GM21390 (cell line): ENCODE results near the gene OTOS.

Source experiments
- ATAC-seq: cut with Tn5 transposase; IDR thresholded peaks from one replicate; pipeline ENCODE4 v1.9.1; 2021; ENCODE audit not compliant: unreplicated experiment

The OTOS gene

GRCh38 chr2:240137596-240138253 lies 2.7 kb downstream of the OTOS start:
- ATAC-seq = no peak

- peak; percentile 14 for ATAC-seq
Measured at GRCh38 chr2:240136671-240137292, 3.7 kb downstream of the OTOS start.

GRCh38 chr2:240136013-240136670 lies 4.3 kb downstream of the OTOS start, which contains the start of gene COPS9:
TSS of gene COPS9 (minus strand) at chr2:240136305. CDS start at chr2:240136284, 21 bp downstream.
- peak; percentile 95 for ATAC-seq

- peak; percentile 23 for ATAC-seq
Measured at GRCh38 chr2:240135706-240136012, 4.8 kb downstream of the OTOS start.

- ATAC-seq = no peak
Measured at GRCh38 chr2:240134956-240135520, 5.4 kb downstream of the OTOS start.

DNA sequence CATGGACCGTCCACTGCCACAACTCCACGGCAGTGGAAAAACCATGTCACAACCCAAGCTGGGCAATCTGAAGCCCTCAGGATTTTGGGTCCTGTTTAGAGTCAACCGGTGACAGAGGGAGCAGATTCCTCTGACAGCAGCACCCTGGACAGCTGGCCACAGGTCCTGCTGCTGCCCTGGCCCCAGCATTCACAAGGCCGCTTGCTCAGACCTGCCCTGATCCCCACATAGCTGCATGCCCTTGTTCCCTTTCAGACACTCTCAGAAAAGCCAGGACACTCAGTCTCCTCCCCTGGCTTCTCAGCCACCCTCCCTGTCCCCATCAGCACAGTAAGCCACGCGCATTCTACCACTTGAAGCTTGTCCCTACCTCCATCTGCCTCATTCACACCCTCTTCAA lies 6.0 kb downstream of the OTOS start:
- no peak for ATAC-seq

DNA sequence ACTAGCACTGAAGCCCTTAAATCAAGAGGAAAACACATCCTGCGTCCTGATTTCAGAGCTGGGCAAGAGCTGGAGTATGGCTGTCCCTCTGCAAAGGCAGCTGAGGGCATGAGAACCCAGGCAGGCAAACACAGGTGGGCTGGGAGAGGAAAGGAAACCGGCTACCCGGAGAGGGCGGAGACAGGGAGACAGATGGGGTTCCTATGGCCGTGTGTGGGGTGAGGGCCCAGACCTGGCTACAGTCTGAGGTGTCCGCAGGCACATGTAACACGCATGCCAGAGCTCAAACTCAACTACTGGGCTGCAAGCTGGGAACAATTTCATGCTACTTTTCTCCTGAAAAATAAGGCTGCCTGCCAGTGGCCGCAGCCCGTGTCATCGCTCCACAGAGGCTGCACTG lies 7.1 kb downstream of the OTOS start:
- no peak for ATAC-seq

DNA sequence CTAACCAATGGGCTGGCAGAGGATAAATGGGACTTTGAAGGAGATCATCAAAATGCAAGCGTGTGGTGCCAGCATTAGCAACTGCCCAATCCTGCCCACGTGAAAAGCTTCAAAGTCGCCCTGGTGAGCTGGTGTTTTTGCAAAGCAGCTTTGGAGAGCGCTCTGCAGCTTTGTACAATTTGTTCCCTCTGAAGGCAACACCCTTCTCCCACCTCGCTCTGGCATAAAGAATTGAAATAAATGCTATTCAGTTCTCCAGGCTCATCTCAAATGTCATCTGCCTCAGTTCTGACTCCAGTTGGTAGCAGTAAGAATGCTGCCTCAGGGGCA lies 7.8 kb downstream of the OTOS start:
- no peak for ATAC-seq

DNA sequence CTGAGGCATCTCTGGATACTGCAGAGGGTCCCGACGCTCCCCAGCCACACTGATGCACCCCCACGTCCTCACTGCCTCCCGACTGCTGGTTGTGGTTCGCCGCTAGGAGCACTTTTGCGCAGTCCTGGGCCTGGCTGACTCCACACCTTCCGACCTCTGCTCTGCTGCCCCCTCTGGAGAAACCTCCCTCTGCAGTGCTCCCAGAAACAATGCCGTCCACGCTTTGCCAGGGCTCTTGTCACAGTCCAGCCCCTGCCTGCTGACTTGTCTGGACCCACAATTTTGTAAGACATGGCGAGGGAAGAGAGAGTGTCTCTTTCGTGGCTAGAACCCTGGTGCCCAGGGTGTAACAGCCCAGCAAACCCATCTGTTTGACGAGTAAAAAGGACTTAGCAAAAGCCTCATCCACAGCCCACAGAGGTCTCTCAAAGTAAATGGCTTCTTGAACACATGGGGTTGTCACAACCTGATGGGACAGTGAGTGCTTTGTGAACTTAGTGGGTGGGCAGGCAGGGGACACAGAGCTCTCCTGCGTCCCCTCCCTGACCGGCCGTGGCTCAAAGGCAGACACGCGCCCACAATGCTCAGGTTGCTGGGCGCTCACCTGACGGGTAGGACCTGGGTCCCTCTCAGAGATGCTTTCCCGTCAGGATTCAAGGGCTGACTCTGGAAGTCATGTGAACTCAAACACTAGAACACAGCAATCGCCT lies 8.4 kb downstream of the OTOS start:
- ATAC-seq = no peak

- ATAC-seq = no peak
Measured at GRCh38 chr2:240131296-240131695, 9.2 kb downstream of the OTOS start.

DNA sequence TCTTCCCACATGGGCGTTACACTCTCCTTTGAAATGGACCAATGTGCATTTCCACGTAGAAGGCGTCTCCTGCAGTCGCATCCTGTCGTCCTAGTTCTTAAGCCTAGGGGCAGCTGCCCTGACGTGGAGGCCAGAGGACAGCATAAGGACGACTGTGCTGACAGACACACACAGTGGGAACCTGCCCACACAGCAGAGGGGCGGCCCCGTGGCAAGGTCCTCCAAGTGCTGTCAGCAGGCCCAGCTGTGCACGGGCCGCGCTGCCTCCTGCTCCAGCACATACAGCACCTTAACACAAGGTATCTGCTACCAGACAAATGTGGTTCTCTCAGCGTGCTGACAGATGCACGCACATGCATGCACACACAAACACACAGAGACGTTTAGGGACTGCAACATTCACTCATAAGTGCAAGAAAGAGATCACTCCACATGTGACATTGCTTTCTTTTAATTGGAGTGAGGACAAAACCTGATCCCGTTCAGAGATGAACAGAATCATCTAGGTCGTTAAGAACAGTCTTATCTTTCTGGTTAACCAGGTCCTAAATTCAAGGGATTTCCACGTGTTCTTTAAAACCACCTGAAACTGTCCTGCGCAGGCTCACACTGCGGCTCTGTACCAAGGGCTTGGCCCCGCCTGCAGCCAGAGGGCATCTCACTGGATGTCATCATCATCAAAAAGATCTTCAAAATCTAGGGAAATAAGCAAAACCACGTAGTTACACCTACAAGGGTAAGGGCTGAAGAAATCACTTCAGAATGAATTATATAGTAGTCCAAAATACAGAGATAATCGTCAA lies 9.9 kb downstream of the OTOS start:
- ATAC-seq = no peak

GRCh38 chr2:240129731-240130392 lies 10.6 kb downstream of the OTOS start:
- no peak for ATAC-seq

- no peak for ATAC-seq
Measured at GRCh38 chr2:240129311-240129710, 11.1 kb downstream of the OTOS start.

GRCh38 chr2:240128608-240129145 lies 11.8 kb downstream of the OTOS start:
- no peak for ATAC-seq

DNA sequence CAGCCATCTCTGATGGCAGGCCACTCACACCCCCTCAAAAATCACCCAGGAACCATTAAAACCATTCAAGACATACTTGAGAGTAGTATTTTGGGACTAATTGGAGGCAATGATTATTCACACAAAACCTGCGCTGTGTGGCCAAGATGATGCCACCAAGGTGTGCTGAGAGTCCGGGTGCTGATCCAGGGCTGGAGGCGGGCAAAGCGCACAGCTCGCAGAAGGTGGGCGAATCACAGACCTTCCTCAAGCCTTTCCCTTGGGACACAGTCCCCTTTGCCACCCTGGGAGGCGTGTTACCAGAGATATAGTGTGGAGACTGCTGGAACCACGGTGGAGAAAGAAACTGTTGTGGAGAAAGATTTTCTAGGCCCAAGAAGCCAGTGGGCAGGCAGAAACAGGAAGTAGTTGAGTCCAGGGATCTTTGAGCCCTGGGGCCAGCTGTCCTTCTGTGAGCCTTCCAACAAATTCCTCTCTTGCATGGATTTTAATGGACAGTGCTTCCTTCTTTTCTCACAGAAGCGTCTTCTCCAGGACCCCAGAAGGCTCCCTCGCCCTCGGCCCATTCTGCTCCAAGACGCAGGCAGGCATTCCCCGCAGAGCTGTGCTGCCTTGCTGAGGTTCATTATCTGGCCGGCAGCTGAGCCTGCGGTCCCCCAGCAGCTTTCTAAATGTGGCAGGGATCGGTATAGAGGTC lies 12.4 kb downstream of the OTOS start:
- ATAC-seq = no peak

DNA sequence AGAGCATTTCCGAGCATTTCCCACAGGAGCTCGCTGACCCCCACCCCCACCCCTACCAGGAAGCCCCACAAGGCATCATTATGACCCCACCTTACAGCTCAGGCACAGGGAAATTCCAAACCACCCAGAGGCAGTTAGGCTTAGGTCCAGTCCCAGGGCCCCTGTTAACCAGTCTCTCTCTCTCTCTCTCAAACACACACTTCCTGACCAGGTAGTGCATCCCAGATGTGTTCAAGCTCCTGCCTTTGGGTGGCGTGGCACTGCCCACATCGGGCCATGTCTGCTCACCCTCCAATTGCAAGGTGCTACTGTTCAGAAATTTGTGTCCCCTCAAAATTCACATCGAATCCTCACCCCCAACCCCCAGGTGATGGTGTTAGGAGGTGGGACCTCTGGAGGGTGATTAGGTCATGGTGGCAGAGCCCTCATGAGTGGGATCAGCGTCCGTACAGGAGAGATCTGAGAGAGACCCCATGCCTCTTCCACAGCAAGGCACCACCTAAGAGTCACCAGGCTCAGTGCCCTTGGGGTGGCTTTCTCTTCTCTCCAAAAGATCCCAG lies 13.2 kb downstream of the OTOS start:
- ATAC-seq = no peak

- no peak for ATAC-seq
Measured at GRCh38 chr2:240126731-240127130, 13.7 kb downstream of the OTOS start.

GRCh38 chr2:240125742-240126141 lies 14.7 kb downstream of the OTOS start:
- ATAC-seq = no peak

GRCh38 chr2:240124651-240125030 lies 15.8 kb downstream of the OTOS start:
- no peak for ATAC-seq
